Activated T-helper 1 cell treated with anti-CD3 and anti-CD28 coated beads, Interleukin-12 subunit alpha, Interleukin-12 subunit beta, Interleukin-2, Interleukin-4 antibody, amounts not matched to agents 30 ng/mL and 10 ng/mL and 1 ng/mL, durations not matched to agents 14 hours and 24 hours and 36 hours (primary cell): Measurements from ENCODE around the gene CEP131. TPM values are rescaled to one million over a fixed set of nuclear protein-coding genes. Genes with fewer than 3 reads are reported as not detected.

Experiments used
- DNase-seq: peaks from one replicate; pipeline ENCODE4 v3.0.0; 2021; ENCODE audit warnings: low spot score
- H3K27ac Mint-ChIP-seq: one replicate; pipeline ENCODE4 v1.8.0; 2021; ENCODE audit warnings: mild to moderate bottlenecking, mixed read lengths
- H3K27me3 Mint-ChIP-seq: one replicate; pipeline ENCODE4 v1.8.0; 2022; ENCODE audit warnings: mild to moderate bottlenecking, moderate library complexity, mixed read lengths; ENCODE audit not compliant: insufficient read depth
- H3K36me3 Mint-ChIP-seq: one replicate; pipeline ENCODE4 v1.8.0; 2021; ENCODE audit warnings: low read depth, mixed read lengths
- H3K4me1 Mint-ChIP-seq: one replicate; pipeline ENCODE4 v1.8.0; 2021; ENCODE audit warnings: low read depth, mixed read lengths
- H3K4me3 Mint-ChIP-seq: one replicate; pipeline ENCODE4 v1.8.0; 2021; ENCODE audit warnings: mild to moderate bottlenecking, moderate library complexity, mixed read lengths
- H3K9me3 Mint-ChIP-seq: one replicate; pipeline ENCODE4 v1.8.0; 2021; ENCODE audit warnings: mixed read lengths
- intact Hi-C: fragments of 100-400 bp; cut with micrococcal nuclease; formaldehyde crosslinking; loops from one replicate; pipeline ENCODE4 v1.15.1; 2024
- total RNA-seq: library from RNA; stranded (reverse); gene quantifications from 2 replicates; pipeline ENCODE4 v1.2.3, GENCODE V29; 2022

CEP131 gene
- total RNA-seq, 1 donor from 2014 or later, result 17.5 TPM

DNA sequence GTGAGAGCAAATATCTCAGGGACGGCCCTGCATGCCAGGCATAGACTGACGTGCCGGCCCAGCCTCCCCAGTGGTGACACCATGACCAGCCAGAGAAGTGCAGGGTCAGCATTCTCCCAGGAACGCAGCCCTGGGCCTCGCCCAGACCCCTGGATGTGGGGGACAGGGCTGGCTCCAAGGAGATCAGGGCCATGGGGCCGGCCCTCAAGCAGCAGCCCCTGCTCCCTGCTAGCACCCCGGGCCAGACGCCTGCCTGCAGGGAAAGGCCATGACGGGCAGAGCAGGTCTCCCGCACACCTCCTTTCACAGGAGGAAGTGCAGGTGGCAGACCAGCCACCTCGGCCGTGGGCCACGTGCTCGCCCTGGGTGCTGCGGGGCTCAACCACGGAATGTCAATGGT is 25.9 kb upstream of the CEP131 start:
- no peaks in the 10 kb centered on the region for H3K27me3 Mint-ChIP-seq
- no peak overlapping the region for H3K4me3 Mint-ChIP-seq
- H3K36me3 Mint-ChIP-seq, result peaks cover 13% of the 10 kb centered on the region
- no peaks in the 10 kb centered on the region for H3K9me3 Mint-ChIP-seq
- no peak for DNase-seq
- H3K4me1 Mint-ChIP-seq, result no peaks in the 10 kb centered on the region
- H3K27ac Mint-ChIP-seq, result no peak overlapping the region
- intact Hi-C loops, result no loop called here

DNA sequence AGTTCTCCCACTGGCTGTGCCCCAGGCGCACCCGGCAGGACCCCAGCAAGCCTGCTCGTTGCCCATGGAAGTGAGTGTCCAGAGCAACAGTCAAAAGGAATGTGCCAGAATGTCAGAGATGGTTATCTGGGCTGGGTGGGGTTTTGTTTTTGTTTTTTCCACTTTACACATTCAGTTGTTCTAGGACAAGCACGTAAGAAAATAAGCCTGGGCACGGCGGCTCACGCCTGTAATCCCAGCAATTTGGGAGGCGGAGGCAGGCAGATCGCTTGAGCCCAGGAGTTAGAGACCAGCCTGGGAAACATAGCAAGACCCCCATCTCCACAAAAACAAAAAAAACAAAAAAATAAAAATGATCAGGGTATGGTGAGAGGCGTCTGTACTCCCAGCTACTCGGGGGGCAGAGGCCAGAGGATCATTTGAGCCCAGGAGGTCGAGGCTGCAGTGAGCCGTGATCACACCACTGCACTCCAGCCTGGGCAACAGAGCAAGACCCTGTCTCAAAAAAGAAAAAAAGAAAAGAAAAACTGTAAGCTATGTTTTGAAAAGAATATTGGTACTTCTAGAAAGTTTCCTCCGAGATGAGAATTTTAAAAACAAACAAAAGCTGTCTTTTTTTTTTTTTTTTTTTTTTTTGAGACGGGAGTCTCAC is 24.7 kb upstream of the CEP131 start:
- peaks cover 7% of the 10 kb centered on the region for H3K36me3 Mint-ChIP-seq
- H3K27me3 Mint-ChIP-seq, result no peaks in the 10 kb centered on the region
- H3K4me3 Mint-ChIP-seq, result no peak overlapping the region
- no peaks in the 10 kb centered on the region for H3K9me3 Mint-ChIP-seq
- H3K27ac Mint-ChIP-seq, result no peak overlapping the region
- no peak for DNase-seq
- no peaks in the 10 kb centered on the region for H3K4me1 Mint-ChIP-seq
- intact Hi-C loops, result no loop called here

DNA sequence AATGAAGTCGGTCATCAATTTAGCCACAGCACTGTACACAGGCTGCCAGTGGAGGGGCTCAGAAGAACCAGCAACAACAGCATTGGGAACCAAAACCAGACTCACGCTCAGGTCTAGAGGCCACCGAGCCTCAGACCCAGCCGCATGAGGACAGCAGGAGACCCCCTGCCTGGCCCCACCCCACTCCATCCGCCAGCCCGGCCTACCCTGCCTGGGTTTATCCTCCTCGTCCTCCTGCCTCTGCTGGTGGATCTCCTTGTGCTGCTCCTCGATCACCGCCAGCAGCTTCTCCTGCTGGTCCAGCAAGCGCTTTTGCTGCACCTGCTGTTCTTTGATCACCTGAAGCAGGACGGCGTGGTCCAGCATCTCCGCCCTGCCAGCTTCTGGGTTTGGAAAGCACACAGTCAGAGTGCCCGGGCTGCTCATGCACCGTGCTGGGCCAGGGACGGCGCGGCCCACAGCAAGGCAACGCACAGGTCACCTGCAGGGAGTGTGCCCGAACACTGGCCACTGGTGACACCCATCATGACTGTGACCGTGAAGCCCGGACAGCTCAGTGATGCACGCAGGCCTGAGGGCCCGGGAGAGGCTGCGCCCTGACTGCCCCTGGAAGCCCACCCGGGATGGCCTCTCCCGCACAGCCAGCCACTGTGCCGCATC is 24.0 kb upstream of the CEP131 start:
- Mint-ChIP-seq H3K27me3 (peaks cover 2% of the 10 kb centered on the region), H3K36me3 (peaks cover 9% of the 10 kb centered on the region), H3K4me3 (no peak overlapping the region), H3K4me1 (no peaks in the 10 kb centered on the region), H3K9me3 (no peaks in the 10 kb centered on the region), H3K27ac (no peak overlapping the region)
- intact Hi-C loops, result no loop called here
- no peak for DNase-seq

DNA sequence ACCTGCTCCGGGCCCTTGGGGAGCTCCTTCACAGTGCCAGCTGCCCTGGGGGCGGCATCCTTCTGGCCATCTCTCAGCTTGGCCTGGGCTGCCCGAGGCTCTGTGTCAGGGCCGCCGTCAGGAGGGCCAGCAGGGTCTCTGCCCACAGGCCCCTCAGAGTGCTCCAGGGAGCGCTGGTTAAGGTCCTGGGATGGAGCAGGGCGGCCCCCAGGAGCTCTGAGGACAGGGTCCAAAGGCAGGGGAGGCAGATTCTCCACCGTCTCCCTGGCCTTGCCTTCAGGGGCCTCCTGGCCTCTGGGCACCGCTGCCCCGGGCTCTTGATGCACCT is 23.5 kb upstream of the CEP131 start:
- H3K9me3 Mint-ChIP-seq, result no peaks in the 10 kb centered on the region
- peaks cover 9% of the 10 kb centered on the region for H3K36me3 Mint-ChIP-seq
- no peaks in the 10 kb centered on the region for H3K4me1 Mint-ChIP-seq
- H3K27ac Mint-ChIP-seq, result no peak overlapping the region
- intact Hi-C loops, result no loop called here
- no peak overlapping the region for H3K4me3 Mint-ChIP-seq
- H3K27me3 Mint-ChIP-seq, result peaks cover 2% of the 10 kb centered on the region
- DNase-seq, result no peak

DNA sequence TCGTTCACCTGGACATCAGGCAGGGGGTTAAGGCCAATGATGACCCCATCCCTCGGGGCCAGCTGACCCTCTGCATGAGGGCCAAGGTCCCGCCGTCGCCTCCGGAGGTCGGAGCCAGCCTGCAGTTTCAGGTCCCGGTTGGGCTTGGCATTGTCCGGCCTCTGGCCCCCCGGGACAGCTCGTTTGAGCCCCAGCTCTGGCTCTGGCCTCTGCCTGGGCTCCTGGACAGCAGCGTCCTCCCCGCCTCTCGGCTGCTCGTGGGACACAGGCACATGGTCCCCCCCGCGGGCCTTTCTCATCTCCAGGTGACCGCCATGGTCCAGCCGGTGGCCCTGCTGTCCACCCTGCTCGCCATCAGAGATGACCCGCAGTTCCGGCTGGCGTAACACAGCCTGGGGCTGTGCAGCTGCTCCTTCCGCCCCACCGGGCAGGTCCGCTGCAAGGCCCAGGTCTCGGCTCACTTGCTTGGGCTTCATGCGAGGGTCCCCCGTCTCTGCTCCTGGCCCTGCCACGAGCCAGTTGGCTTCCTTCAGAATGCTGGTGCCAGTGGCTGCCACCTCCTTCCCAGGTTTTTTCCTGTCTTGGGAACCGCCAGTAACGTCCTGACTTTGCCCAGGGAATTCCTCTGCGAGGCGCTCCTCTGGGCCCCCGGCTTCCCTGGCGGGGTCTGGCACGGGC is 23.0 kb upstream of the CEP131 start:
- DNase-seq, result no peak
- Mint-ChIP-seq H3K36me3 (peaks cover 11% of the 10 kb centered on the region), H3K27me3 (peaks cover 2% of the 10 kb centered on the region), H3K9me3 (no peaks in the 10 kb centered on the region), H3K4me1 (peaks cover 3% of the 10 kb centered on the region), H3K4me3 (no peak overlapping the region), H3K27ac (no peak overlapping the region)
- intact Hi-C loops, result no loop called here

DNA sequence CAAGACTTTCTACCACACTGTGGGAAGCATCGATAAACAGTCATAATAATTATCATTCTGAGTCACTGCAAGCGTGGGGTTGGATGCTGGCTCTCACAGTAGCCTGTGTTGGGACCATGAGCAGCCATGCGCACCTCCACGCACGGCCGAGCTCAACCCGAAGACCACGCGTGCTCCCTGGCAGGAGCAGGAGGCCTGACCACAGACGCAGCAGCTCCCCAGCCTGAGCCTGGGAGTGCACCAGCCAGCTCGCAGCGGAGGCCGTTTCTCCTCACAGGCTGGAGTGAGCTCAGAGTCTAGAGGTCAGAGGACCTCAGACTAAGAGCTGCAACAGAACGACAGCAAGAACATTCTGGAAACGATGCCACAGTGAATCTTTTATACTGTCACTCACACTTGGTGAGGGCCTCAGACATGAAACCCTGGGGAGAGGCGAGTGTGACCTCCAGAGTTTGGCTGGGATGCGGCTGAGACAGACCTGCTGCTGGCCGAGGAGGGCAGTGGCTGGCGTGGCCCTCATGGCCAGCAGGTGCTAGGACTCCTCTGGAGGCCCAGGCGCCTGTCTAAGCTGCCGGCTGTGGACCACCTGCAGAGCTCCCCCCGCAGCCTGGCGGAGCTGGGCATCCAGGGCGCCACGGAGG is 22.4 kb upstream of the CEP131 start:
- DNase-seq, result no peak
- Mint-ChIP-seq H3K36me3 (peaks cover 13% of the 10 kb centered on the region), H3K27me3 (peaks cover 2% of the 10 kb centered on the region), H3K4me1 (peaks cover 5% of the 10 kb centered on the region), H3K9me3 (no peaks in the 10 kb centered on the region), H3K27ac (peak overlapping the region; percentile 19), H3K4me3 (no peak overlapping the region)
- intact Hi-C loops, result no loop called here

DNA sequence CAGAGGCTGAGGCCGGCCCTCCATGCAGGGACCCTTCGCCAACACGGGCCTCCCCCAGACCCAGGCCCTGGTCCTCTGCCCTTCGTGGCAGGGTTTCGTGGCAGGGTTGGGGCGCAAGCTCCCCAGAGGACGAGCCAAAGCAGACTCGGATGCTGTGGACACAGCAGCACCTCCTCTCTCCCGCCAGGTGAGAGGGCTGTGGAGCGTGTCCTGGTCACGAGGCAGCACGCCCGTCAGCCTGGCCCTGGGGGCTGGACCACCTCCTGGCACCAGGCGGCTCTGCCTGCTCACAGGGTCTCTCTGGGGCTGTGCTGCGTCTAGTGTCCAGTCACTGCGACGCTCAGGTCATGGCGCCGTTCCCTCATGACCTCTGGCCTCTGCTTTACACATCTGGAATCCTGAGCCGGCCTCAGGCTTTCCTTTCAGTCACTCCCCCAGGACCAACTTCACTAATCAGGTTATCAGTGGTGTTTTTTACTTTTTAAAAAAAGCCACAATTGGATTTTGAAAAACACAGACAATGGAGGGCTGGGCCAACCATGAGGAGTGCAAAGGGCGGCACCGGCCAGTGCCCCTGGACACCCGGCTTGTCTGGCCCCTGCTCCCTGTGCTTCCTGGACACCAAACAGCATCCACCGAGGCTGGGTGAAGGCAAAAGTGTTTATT is 21.7 kb upstream of the CEP131 start:
- peaks cover 14% of the 10 kb centered on the region for H3K36me3 Mint-ChIP-seq
- H3K9me3 Mint-ChIP-seq, result no peaks in the 10 kb centered on the region
- peaks cover 5% of the 10 kb centered on the region for H3K4me1 Mint-ChIP-seq
- intact Hi-C loops, result no loop called here
- H3K4me3 Mint-ChIP-seq, result no peak overlapping the region
- DNase-seq, result no peak
- H3K27ac Mint-ChIP-seq, result peak overlapping the region; percentile 19
- peaks cover 2% of the 10 kb centered on the region for H3K27me3 Mint-ChIP-seq

DNA sequence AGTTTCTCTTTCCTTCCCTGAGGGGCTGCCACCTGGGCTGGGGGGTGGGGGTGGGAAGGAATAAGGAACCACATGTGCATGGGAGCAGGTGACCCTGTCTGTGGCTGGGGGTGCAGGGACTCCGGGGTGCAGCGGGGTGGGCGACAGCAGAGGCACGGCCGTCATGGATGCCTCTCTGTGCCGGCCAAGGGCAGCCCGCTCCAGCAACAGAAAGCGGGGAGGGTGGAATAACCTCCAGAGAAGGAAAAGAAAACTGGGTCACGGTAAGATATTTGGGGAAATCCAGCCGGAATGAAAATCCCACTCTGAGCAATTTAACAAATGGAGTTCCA is 20.5 kb upstream of the CEP131 start:
- peaks cover 17% of the 10 kb centered on the region for H3K36me3 Mint-ChIP-seq
- no peak for DNase-seq
- no peaks in the 10 kb centered on the region for H3K9me3 Mint-ChIP-seq
- H3K27ac Mint-ChIP-seq, result no peak overlapping the region
- intact Hi-C loops, result no loop called here
- no peak overlapping the region for H3K4me3 Mint-ChIP-seq
- H3K27me3 Mint-ChIP-seq, result peaks cover 2% of the 10 kb centered on the region
- H3K4me1 Mint-ChIP-seq, result peaks cover 5% of the 10 kb centered on the region

DNA sequence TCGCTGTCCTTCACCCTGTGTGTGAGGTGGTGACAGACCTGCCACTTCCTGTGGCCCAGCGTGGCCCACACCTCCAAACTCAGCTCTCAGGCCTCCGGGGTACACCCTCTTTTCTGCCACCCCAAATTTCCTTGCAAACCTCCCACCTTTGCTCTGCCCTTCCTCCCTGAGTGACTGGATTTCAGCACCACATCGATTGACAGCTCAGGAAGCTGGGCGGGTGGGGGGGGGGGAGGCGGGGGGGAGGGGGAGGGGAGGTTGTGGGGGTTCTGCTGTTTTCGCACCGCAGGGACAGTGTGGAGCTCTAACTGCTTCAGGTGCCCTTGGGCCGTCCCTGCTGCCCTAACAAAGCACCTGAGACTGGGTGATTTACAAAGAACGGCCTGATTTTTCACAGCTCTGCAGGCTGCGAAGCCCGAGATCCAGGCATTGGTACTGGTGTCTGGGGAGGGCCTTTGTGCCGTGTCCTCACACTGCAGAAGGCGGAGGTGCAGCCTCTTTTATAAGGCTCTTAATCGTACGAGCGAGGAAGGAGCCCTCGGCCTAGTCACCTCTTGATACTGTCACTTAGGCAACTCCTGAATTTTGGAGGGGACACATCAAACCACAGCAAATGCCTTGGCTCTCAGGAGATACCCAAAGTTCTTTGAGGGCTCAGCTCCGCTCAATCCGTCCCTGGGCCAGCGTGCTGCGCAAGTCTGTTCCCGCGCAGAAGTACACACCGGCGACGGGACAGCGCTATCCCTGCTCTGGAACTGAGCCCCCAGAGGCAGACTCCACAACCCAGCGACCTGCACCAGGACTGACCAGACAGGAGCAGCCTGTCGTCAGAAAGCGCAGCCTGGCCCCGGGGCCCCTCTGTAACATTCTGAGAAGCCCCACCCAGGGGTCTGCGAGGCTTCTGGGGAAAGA is 19.9 kb upstream of the CEP131 start:
- intact Hi-C loops, result no loop called here
- H3K4me1 Mint-ChIP-seq, result peaks cover 10% of the 10 kb centered on the region
- no peaks in the 10 kb centered on the region for H3K9me3 Mint-ChIP-seq
- H3K27ac Mint-ChIP-seq, result no peak overlapping the region
- no peak for DNase-seq
- H3K36me3 Mint-ChIP-seq, result peaks cover 17% of the 10 kb centered on the region
- peaks cover 2% of the 10 kb centered on the region for H3K27me3 Mint-ChIP-seq
- H3K4me3 Mint-ChIP-seq, result peak overlapping the region; percentile 61

DNA sequence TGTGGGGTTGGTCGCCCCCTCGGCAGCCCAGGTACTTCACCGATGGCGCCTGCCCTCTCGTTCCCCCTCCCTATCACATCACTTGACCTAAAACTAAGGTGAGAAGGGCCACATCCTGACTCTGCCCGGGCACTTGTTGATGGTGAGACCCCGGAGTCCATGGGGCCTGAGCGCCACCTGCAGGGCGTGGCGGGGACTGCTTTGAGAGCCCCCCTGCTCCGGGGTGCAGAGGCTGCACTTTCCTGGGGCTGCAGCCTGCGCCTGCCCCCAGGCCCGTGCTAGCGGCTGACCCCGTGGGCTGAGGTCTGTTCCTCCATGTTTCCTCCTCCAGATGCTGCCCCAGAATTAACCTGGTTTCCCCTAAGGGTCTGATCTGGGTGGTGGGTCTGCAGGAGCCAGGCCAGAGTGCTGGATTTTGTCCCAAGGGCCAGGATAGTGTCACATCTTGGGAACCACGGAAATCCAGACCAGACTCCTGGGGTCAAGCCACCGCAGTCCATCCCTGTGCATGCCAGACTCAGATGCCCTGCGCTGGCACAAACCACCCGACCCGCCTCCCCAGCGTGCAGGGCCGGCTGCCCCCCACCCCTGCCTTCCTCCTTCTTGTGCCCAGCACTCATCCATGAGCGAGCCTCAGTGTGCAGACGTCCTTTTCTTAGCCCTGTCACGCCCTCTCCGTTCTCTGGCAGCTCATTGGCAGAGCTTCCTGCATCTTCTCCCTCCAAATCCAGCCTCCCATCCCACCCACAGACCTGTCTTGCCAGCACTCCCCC is 19.1 kb upstream of the CEP131 start:
- Mint-ChIP-seq H3K27ac (no peak overlapping the region), H3K9me3 (no peaks in the 10 kb centered on the region), H3K4me1 (peaks cover 19% of the 10 kb centered on the region), H3K36me3 (peaks cover 17% of the 10 kb centered on the region), H3K4me3 (peak overlapping the region; percentile 96), H3K27me3 (peaks cover 2% of the 10 kb centered on the region)
- intact Hi-C loops, result loop anchor here (1.0 kb wide), 2 partner anchors 100 to 141 kb away; no protein-coding TSS in a partner anchor
- DNase-seq, result peak; percentile 27

DNA sequence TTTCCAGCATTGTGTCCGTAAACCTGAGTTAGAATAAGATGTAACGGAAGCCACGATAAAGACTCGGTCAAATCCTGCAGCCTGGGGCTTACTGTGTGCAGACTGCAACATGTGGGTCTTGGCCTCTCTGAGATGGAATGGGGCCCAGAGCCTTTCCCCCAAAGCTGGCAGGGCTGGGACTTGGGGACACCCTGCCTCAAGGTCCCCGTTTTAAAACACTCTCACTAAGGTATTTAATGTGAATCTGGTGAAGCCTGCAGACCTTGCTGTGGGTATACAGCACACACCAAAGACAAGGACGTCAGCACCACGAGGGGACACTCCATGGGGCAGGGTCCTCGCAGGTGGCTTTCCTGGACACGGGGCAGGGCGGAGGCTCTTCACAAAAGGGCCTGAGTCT is 18.4 kb upstream of the CEP131 start:
- H3K27ac Mint-ChIP-seq, result no peak overlapping the region
- peaks cover 2% of the 10 kb centered on the region for H3K27me3 Mint-ChIP-seq
- H3K4me3 Mint-ChIP-seq, result peak overlapping the region; percentile 96
- DNase-seq, result no peak
- no peaks in the 10 kb centered on the region for H3K9me3 Mint-ChIP-seq
- peaks cover 17% of the 10 kb centered on the region for H3K36me3 Mint-ChIP-seq
- intact Hi-C loops, result loop anchor here (1.0 kb wide), 2 partner anchors 99 to 140 kb away; no protein-coding TSS in a partner anchor
- peaks cover 19% of the 10 kb centered on the region for H3K4me1 Mint-ChIP-seq
